Measurements from ENCODE around the gene VPS33A.
A peak's percentile ranks its signal among the peaks of the same experiment; 100 is the strongest.

Gene VPS33A

DNA sequence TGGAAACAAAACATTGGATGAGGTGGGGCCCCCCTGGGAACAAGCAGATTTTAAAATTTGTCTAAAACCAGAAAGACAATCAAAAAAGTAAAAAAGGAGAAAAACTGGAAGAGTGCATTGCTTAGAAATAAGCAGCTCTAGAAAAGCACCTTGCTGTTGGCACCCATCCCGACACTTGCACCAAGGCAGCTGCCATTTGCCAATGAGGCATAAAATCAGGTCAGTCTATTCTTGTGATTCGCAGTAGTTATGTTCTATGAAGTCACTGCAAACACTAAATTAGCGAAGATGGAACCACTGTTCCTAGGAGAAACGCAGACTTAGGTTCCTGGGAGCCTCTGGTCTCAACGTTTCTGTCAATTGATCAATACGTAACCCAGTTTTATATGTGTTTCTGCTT lies 16.2 kb downstream of the VPS33A start:
- DNase-seq: no peak

DNA sequence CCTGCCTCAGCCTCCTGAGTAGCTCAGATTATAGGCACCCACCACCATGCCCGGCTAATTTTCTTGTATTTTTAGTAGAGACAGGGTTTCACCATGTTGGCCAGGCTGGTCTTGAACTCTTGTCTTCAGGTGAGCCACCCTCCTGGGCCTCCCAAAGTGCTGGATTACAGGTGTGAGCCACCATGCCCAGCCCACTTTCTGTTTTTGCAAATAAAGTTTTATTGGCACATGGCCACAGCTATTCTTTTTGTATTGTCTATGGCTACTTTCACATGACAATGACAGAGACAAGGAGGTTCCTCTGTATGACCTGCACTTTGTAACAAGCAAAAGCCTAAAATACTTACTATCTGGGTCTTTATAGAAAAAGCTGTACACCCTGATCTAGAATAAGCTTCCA lies 20.7 kb downstream of the VPS33A start:
- no peak for DNase-seq

DNA sequence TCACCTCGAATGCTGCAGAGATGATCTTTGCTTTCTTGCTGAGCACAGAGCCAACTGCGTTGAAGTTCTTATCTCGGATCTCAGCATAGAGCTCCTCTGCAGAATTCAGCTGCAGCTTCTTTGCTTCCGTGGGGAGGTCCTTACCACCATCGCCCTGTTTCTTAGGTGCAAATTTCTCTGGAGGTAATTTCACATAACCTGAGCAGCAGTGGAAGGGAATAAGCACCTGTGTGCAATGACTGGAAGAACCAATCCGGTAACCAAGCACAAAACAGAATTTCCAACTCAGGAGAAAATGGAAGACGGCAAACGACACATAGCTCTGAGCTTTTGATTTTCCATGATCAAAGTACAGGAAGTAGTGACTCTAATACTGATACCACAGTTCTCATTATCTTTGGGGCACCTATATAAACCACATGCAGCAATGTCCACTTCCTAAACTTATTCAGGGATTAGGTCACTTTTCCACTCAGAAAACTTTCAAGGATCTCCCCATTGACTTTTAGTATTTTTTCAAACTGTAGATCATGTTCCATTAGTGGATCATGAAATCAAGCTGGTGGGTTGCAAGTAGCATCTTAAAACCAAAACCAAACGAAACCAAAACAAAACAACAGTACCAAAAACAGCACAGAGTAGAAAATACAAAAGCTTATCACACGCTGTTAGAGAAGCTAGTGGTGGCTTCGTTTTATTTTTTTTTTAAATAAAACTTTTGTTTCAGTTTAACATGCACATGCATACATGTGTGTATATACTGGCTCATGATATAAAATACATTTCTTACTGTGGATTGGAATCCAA lies 21.5 kb downstream of the VPS33A start:
- peak; percentile 30 for DNase-seq

DNA sequence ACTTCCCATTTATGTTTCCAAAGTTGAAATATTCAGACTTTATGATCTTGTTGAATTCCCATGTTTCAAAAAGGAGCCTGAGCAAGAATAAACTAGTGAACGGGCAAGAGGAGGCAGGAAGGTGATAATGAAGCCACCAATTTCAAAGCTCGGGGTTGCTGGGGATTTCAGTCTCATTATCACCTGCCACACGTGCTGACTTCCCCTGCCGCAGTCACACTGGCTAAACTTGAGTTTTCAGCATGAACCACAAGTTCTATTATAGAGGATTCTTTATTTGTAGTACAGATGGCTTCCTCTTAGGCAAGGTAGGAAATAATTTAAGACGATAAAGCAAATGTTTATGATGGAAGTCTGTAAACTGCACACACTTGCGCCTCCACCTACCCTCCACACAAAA lies 22.3 kb downstream of the VPS33A start:
- peak; percentile 24 for DNase-seq

DNA sequence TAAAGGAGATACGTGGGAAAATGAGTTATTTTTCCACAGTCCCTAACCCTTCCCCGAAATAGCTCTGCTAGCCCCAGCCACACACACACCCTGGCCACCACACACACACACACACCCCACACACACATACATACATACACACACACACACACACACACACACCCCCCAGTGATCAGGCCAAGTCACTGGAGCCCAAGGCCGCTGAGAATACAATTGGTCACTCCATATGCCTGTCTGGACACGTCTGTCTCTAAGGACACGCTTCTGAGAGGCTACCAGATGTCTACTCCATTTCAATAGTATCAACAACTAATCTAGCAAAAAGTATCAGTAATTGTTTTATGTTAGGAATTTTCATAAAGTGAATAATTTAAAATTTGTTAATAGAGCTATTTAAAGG lies 27.4 kb downstream of the VPS33A start:
- no peak for DNase-seq

DNA sequence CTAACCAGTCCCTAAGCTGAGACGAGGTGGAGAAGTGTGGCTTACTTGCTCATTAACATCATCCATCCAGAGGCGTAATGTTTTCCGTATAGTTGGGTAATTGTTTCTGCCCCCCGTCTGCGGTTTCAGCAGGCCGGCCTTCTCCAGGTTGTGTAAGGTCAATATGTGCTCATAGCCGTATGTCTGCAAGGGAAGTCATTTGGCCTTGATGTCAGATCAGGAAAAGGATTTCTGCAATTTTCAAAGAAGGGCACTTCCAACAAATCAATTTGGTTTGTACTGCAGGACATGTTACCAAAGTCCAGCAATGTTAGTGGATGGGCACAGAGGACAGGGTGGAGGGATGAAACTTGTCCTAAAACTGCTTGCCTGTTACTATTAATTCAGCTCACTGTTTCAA lies 30.6 kb downstream of the VPS33A start:
- no peak for DNase-seq

DNA sequence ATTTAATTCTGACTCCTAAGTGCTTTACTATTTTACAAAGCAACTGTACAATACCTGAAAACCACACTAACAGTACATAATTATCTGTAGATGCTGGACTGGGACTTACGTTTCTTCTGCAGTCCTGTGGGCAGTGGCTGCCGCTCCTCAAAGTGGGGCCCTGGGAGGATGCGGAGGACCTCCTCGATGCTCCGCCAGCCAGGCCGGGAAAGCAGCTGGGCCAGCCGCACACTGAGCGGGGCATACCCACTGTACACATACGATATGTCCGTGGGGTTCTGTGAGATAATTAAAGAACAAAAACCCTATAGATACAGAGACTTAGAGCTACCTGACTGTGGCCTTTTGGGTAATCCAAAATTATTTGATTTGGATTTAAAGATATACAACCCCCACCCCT lies 33.6 kb downstream of the VPS33A start:
- no peak for DNase-seq

DNA sequence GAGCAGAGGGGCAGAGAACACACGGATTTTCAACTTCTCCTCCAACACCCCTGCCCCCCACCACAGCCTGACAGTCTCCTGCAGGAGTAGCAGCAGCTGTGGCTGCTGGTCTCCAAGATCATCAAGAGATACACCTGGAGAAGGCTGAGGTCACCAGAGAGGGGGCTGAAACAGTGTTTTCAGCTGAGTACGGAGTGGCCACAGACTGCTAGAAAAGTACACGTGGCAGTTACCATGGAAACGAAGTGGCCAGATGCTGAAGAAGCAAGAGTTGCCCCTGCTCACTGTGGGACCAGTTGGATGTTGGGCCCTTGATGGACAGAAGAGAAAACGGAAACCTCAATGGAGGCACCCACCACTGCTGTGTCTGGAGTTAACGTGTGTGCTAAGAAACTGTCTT lies 35.5 kb downstream of the VPS33A start:
- no peak for DNase-seq

DNA sequence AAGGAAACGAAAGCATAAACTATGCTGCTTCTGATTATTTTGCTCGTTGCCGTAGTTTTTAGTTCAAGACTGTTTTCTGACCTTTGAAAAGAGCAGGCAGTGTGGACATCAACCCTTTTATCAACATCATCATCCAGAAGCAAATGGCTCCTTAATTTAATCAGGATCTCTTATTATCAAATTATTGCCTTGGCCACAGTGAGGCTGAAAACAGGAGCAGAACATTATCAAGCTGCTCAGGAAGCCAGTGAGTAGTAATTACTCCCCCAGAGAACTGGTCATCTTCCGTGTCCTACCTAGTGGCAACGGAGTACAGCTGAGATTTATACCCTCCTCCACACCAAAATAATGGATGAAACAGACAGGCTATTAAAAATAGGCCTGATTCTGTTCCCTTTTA lies 38.2 kb downstream of the VPS33A start:
- DNase-seq: no peak

DNA sequence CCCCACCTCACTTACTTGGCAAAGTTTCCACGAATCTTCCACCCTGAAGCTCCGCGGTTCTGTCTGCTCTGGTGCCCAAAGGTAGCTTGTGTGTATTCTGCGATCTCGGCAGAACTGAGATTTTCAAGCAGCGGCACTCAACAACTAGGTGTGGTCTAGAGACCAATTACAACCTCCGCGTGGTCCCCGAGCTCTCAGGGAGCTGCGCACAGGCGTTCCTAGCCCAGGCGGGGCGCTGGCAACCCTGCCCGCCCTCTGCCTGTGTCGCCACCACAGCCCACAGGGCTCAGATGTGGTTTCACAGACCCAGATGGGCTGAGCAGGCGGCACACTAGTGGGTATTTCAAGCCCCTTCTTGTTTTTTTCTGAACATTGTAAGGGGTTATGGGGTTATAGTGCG lies 39.0 kb downstream of the VPS33A start:
- peak; percentile 40 for DNase-seq

DNA sequence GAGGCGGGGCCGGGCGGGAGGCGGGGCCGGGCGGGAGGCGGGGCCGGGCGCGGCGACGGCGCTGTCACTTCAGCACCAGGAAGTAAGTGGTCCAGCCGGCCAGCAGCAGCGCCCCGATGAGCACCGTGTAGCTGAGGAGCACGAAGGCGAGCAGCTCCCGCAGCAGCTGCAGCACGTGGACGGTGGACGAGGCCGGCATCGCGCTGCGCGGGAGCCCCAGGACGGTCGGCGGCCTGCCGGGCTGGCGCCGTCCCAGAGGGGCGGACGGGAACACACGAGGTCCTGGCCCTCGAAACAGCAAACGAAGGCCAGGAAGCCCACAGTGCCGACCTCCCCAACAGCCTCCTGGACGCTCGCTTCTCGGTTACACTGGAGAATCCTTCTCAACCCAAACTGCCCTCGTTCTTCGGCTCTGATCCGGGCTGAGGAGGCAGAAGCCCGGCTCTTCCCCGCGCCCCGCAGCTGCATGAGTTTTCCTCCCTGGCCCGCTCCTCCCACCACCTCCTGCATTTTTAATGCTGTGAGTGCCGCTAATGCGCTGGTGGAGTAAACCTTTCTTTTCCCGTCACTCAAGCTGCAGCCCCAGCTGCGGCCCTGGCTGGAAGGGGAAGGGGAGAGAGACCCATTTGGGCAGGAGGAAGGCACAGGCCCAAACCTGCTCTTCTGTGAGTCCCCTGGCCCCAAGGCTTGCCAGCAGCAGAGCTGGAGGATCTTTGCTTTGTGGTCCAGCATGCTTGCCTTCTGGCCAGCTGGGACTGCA lies 39.7 kb downstream of the VPS33A start:
- DNase-seq: no peak

DNA sequence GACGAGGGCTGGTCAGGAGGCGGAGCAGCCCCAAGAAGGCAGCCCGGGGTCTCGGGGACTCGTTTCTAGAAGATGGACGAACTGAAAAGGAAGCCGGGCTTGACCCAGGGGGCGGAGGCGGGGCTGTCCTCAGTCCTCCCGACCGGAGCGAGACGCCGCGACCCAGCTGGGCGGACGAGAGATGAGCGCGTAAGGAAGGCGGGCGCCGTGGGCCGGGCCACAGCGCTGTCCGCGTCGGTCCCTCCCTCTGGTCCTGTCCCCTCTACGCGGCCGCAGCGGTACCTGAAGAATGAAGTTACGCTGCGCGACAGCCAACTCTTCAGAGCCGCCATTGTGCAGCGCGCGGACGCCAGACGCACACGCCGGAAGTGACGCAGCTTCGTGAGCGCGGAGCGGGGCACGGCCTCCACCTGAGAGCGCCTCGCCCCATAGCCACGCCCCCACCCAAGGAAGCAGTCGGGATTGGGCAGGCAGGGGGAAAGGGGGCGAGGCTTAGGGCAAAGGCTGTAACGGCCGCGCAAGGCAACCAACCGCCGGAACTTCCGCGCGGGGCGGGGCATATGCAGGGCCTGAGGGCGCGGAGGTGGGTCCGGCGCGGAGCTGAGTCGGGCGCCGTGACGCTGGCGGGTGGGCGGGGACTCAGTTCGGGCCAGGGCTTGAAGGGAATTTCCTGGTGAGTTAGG lies 40.5 kb downstream of the VPS33A start, which contains the start of gene DIABLO:
Gene DIABLO, minus strand, starts transcription at position 370 of the 683 bp plus-strand sequence. Its CDS starts 38 bp downstream, at position 332.
- DNase-seq: peak; percentile 100

DNA sequence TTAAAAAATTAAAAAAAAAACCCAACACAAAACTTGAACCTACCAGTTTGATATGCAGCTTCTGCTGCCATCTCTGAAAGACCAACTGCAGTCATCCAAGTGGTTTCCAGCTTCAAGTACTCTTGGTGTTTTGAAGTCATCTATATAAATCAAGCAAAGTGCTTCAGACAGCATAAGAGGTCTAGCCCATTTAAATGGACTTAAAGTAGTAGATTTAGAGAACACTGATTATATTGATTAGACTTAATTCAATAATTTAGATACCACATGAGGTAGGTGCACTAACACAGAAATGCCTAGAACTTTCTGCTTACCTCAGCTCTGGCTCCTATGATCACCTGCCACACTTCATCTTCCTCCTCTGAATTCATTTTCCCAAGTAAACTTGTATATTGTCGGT lies 49.8 kb downstream of the VPS33A start:
- no peak for DNase-seq

DNA sequence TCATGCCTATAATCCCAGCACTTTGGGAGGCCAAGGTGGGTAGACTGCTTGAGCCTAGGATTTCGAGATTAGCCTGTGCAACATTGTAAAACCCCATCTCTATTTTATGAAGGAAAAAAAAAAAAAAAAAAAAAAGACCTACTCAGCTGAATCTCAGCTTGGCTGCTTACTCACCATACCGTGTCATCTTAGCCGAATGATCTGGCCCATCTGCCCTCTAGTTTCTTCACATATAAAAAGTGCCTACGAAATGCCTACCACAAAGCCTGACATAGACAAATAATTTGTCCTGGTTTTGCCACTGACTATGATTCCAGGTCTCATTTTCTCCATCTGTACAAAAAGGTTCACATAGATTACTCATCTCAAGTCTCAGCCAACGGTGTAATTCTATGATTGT lies 50.5 kb downstream of the VPS33A start:
- no peak for DNase-seq

DNA sequence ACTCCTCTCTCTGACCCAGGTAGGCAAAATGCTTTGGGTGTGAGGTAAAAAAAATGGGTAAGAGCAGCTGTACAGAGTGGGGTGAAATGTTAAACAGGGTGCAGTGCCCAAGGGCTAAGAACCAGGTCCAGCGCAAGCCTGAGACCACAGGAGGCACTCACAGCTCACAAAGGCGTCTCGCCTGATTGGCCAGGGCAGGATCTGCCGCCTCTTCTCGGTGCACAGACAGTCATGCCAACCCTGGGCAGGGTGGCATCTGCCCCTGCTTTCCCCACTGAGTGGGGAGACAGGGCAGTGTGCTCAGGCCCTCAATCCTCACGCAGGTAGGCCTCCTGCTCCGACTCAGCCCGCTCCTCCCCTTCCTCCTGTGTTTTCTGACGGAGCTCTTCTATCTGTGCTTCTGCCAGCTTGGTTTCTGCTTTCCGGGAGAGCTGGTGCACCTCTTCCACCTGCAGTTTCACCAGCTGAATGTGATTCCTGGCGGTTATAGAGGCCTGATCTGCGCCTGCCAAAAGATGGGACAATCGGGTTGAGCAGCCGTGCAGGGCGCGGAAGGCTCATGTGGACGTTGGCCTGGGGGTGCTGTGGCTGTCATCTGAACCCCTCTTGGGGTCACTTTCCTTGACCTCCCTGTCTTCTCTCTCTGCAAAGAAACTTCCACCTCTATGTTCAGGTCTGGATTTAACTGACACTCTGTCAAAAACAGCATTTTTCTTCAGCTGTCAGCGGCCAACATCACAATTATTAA lies 58.0 kb downstream of the VPS33A start:
- no peak for DNase-seq

DNA sequence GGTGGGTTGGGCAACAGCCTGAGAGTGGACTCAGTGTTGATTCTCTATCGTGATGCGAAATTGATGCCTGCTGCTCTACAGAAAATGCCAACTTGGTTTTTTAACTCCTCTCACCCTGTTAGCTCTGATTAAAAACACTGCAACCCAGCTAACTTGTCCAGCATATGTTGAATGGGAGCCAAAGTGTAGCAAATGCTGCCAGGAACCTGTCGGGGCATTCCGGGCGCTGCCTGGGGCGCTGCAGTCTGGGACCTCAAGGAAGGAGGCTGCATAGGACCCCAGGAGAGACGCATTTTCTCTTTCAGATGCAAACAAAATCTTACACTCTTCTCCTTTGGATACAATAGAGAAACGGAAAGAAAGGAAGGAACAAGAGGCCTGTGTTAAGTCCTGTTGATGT lies 58.9 kb downstream of the VPS33A start:
- DNase-seq: no peak

DNA sequence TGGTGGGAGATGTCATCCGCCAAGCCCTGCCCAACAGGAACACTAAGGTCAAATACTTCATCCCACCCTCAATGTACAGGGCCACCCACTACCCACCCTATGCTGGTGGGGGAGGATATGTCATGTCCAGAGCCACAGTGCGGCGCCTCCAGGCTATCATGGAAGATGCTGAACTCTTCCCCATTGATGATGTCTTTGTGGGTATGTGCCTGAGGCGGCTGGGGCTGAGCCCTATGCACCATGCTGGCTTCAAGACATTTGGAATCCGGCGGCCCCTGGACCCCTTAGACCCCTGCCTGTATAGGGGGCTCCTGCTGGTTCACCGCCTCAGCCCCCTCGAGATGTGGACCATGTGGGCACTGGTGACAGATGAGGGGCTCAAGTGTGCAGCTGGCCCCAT lies 59.3 kb downstream of the VPS33A start:
- DNase-seq: no peak

DNA sequence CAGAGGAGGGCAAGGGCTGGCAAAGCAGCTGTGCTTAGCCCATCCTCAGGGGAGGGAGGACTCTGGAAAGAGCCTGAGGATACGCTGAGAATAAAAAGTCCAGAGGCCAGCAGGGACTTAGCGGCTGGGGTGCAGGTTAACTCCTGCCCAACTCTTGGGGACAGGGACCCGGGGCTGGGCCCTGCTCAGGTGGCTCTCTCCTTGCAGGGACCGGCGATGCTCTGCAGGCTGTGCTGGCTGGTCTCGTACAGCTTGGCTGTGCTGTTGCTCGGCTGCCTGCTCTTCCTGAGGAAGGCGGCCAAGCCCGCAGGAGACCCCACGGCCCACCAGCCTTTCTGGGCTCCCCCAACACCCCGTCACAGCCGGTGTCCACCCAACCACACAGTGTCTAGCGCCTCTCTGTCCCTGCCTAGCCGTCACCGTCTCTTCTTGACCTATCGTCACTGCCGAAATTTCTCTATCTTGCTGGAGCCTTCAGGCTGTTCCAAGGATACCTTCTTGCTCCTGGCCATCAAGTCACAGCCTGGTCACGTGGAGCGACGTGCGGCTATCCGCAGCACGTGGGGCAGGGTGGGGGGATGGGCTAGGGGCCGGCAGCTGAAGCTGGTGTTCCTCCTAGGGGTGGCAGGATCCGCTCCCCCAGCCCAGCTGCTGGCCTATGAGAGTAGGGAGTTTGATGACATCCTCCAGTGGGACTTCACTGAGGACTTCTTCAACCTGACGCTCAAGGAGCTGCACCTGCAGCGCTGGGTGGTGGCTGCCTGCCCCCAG lies 60.0 kb downstream of the VPS33A start:
- DNase-seq: no peak

DNA sequence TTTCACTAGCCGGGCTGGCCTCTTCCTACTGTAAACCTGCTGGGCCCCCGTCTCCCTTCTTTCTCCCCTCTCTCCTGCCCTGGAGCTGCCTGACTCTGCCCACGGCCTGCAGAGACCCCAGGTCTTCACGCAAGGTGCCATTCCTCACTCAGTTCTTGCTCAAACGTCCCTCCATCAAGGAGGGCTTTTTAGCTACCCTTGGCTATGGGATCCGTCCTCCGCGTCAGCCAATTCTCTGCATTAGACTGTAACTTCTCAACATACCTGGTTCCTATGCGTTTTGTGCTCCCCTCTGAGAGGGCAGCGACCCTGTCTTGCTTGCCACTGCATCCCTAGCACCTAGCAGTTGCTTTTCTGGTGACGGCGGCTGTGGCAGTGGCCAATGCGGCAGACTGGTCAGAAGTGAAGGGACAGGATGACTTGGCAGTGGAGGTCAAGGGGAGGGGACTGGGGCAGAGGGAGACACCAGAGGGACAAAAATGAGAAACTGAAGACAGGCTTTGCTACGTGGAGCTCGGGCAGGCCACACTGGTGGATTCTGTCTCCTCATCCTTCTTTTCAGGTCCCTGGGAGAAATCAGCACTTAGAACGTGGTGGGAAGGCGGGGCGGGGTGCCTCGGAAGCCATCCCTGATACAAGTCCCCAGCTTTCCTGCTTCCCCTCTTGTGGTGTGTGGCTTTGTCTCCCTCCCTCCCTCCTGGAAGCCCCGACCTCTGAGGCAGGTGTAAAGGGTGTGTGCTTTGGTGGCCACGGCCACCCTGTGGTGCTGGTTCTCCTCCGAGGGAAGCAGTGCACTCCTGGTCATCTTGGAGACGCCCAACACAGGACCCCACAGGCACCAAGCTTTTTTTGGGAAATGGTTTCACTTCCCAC lies 61.0 kb downstream of the VPS33A start:
- DNase-seq: no peak

DNA sequence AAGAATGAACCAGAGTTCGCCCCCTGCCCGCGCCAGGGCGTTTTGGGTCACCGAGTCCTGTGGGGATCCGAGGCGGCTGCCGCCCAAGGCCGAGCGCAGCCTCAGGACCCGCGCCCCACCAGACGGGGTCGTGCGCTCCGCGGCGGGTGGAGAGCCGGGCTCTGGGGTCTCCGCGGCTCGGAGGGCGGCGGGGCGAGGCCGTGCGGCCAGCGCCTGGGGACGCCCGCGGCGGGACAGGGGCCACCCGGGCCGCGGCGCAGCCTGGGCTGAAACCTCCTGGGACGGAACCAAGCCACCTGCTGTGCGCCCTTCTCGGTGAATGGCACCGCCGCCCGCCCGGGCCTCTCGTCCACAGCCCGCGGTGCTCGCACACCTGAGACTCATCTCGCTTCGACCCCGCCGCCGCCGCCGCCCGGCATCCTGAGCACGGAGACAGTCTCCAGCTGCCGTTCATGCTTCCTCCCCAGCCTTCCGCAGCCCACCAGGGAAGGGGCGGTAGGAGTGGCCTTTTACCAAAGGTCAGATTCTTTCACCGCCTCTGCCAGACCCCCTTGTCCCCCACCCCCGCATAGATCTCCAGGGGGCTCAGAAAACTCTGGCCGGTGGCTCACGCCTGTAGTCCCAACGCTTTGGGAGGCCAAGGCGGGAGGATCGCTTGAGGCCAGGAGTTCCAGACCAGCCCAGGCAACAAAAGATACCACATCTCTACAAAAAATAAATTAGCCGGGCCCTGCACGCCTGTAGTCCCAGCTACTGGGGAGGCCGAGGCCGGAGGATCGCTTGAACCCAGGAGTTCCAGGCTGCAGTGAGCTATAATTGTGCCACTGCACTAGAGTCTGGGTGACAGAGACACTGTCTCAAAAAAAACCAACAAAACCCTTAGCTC lies 61.9 kb downstream of the VPS33A start:
- peak; percentile 42 for DNase-seq

All from CD4-positive, alpha-beta T cell treated with Interleukin-6 for 4 hours (primary cell).